ENCODE measurements around the gene GALNT9.
"Not testable (repeated sequence)": the region's sequence is repeated elsewhere in the genome, so short reads cannot be mapped to it uniquely, and the experiment has no call there.

The GALNT9 gene

GRCh38 chr12:132236930-132237771 is 92.2 kb downstream of the GALNT9 start:
- DNase-seq (ENCODE audit: low read depth, low spot score): no peak

GRCh38 chr12:132236129-132236929 is 93.1 kb downstream of the GALNT9 start:
- no peak for DNase-seq (ENCODE audit: low read depth, low spot score)

GRCh38 chr12:132235116-132235820 is 94.1 kb downstream of the GALNT9 start:
- no peak for DNase-seq (ENCODE audit: low read depth, low spot score)

GRCh38 chr12:132230381-132230780 is 99.0 kb downstream of the GALNT9 start:
- no peak for DNase-seq (ENCODE audit: low read depth, low spot score)

GRCh38 chr12:132229926-132230325 is 99.5 kb downstream of the GALNT9 start:
- no peak for DNase-seq (ENCODE audit: low read depth, low spot score)

GRCh38 chr12:132229193-132229760 is 100.1 kb downstream of the GALNT9 start:
- DNase-seq (ENCODE audit: low read depth, low spot score): no peak

- DNase-seq (ENCODE audit: low read depth, low spot score): no peak
Observed at GRCh38 chr12:132228476-132229192, 100.8 kb downstream of the GALNT9 start.

- DNase-seq (ENCODE audit: low read depth, low spot score): no peak
Observed at GRCh38 chr12:132227782-132228475, 101.5 kb downstream of the GALNT9 start.

GRCh38 chr12:132227118-132227517 is 102.3 kb downstream of the GALNT9 start:
- DNase-seq (ENCODE audit: low read depth, low spot score): no peak

GRCh38 chr12:132226604-132227003 is 102.8 kb downstream of the GALNT9 start:
- no peak for DNase-seq (ENCODE audit: low read depth, low spot score)

GRCh38 chr12:132225214-132225613 is 104.2 kb downstream of the GALNT9 start:
- DNase-seq (ENCODE audit: low read depth, low spot score): no peak

GRCh38 chr12:132224484-132224883 is 104.9 kb downstream of the GALNT9 start:
- no peak for DNase-seq (ENCODE audit: low read depth, low spot score)

- no peak for DNase-seq (ENCODE audit: low read depth, low spot score)
Observed at GRCh38 chr12:132222808-132223173, 106.6 kb downstream of the GALNT9 start.

GRCh38 chr12:132222096-132222807 is 107.1 kb downstream of the GALNT9 start:
- DNase-seq (ENCODE audit: low read depth, low spot score): peak; percentile 55

- DNase-seq (ENCODE audit: low read depth, low spot score): not testable (repeated sequence)
Observed at GRCh38 chr12:132219761-132220160, 109.6 kb downstream of the GALNT9 start.

- no peak for DNase-seq (ENCODE audit: low read depth, low spot score)
Observed at GRCh38 chr12:132219323-132219722, 110.1 kb downstream of the GALNT9 start.

- peak; percentile 23 for DNase-seq (ENCODE audit: low read depth, low spot score)
Observed at GRCh38 chr12:132218915-132219314, 110.5 kb downstream of the GALNT9 start.

GRCh38 chr12:132218527-132218875 is 110.9 kb downstream of the GALNT9 start:
- DNase-seq (ENCODE audit: low read depth, low spot score): no peak

GRCh38 chr12:132217800-132218526 is 111.4 kb downstream of the GALNT9 start:
- DNase-seq (ENCODE audit: low read depth, low spot score): no peak
